ENCODE data around the gene CPLX3.

Gene CPLX3

DNA sequence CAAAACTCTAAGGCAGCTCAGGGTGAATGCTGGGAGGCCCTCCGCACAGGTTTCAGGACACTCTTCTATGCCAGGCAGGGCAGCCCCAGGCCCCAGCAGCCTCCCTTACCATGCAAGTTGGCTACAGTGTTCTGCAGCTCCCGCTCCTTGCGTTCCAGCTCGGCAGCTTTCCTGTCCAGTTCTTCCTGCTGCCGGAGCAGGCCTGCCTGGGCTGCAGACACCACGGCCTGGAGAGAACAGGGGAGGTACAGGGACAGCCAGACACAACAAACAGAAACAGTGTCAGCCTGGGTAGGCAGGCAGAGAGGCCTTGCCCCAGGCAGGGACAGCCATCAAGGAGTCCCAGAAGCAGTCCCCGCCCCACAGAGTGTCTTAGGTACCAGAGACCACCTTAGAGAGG is 25.5 kb downstream of the CPLX3 start:
- DNase-seq: no peak

DNA sequence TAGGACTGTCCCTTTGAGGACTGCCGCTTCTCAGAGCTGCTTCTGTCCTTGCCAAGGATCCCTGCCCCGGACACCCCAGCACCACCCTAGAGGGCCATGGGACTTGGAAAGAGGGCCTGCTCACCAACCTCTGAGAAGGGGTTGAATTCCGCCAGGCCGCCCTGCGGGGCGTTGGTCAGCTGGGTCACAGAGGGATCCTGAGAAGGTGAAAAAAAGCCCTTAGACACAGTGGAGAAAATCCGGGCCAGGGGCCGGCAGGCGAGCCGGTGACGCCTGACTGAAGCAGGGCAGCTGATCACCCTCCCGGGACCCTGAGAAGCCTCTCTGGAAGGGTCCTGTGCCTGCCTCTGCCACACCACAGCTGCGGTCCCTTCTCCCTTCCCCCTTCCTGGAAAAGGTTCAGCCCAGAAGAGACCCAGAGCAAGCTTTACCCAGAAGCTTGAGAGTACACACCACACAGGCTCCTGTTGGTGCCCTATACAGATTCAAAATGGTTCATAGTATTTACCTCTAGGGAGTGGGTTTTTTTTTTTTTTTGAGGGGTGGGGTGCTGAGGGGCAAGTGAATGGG is 28.1 kb downstream of the CPLX3 start:
- no peak for DNase-seq

- DNase-seq: no peak
Observed at GRCh38 chr15:74855857-74856256, 29.4 kb downstream of the CPLX3 start.

GRCh38 chr15:74856537-74856936 is 30.1 kb downstream of the CPLX3 start:
- DNase-seq: no peak

DNA sequence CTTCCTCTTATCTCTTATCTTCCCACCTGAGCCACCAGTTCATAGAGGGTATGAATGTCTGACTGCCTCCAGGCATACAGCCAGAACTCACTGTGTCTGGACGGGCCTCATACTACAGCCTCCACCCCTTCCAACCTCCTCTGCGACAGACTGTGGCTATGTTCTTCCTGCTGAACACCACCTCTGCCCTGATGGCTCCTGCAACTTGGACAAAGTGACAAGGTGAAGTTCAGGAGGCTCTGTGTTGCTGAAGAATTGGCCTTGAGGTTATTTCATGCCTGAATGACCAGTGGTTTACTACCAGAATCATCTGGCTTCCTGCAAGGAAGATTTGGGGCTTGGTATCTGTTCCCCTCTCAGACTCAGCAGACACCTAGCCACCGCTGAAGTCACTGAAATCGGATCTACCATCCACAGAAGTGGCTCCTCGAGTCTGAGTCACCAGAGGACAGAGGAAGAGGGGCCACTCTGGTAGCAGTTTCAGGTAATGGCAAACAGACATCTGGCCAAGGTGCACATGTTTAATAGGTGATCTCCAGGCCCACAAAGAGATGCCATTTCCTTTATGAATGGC is 30.7 kb downstream of the CPLX3 start:
- no peak for DNase-seq

DNA sequence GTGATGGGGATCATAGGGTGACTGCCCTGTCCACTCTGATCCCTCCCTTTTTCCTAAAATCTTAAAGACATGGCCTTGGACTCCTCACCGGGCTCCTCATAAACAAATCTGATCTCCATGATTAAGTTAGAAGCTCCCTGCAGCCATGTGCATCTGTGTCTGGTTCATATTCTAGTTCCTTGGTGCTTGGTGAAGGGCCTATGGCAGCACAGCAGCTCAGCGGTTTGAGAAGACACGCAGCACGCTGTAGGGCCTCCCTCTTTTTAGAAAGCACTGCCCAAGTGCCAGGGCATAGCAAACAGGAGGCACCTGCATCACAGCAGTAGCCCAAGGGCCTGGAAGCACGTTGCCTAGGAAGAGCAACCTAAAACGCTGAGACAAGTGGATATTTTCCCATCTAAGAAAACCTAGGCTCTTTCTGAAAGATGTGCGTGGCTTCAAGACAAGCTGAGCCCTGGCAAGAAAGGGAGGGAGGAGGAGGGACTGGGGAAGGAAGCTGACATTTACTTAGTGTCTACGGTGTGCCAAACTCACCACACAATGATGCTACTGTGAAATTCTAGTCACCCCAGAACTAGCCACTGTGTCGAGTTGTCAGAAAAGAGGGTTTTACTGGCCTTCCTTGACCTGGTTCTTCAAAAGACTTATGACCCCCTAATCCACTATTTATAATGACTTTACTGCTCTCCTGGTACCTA is 31.4 kb downstream of the CPLX3 start:
- DNase-seq: no peak

DNA sequence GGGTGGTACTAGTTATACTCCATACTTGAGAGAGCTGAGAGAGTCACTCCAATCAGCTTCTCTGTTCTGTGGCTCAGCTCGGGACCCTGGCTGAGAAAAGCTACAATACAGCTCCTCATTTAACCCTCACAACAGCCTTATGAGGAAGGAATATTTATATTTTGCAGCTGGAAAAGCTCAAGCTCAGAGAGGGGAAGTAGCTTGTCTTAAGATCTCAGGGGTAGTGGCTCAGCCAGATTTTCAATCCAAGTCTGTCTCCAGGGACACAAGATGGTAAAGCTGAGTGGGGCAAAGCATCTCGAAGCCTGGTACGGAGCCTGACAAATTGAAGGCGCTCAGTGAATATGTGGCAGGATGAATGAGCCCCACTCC is 31.9 kb downstream of the CPLX3 start:
- no peak for DNase-seq

DNA sequence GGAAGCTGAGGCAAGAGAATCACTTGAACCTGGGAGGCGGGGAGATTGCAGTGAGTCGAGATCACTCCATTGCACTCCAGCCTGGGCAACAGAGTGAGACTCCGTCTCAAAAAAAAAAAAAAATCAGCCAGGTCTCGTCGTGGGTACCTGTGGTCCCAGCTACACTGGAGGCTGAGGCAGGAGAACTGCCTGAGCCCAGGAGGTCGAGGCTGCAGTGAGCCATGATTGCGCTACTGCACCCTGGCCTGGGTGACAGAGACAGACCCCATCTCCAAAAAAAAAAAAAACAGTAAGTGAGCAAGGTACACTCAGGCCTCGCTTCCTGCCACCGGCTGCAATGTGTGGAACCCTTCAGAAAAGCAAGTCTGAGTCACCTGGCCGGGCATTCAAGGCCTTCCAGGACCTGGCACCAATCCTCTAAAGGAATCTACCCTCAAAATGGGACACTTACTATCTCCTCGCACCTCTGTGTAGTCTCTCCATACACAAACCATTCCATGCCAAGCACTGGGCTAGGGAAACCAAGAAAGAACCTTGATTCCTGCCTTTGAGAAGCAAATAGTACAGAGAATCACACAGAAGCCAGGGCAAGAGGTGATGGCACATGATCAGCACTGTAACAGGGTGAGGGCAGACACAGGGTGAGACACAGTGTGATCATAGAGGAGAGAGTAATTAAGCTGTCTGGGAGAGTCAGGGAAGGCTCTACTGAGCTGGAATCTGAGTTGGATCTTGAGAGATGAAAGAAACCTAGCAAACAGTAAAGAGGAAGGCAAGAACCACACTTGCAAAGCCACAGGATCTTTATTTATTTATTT is 37.0 kb downstream of the CPLX3 start:
- no peak for DNase-seq

GRCh38 chr15:74864296-74864695 is 37.9 kb downstream of the CPLX3 start:
- no peak for DNase-seq

- no peak for DNase-seq
Observed at GRCh38 chr15:74865316-74865715, 38.9 kb downstream of the CPLX3 start.

DNA sequence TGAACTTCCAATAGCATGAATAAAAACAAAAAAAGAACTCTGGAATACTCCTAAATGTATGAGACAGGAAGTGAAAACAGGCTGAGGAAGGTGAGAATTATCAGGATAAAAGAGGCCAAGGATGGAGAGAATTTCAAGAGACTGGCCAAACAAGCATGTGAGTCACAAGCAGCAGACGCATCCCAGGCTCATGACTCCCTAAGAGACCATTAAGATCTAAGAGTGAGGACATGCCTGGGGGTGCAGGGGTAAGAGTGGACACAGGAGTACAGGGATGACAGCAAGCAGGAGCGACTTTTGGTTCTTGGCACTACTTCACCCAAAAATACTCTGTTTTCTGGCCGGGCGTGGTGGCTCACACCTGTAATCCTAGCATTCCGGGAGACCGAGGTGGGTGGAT is 39.7 kb downstream of the CPLX3 start:
- DNase-seq: no peak

DNA sequence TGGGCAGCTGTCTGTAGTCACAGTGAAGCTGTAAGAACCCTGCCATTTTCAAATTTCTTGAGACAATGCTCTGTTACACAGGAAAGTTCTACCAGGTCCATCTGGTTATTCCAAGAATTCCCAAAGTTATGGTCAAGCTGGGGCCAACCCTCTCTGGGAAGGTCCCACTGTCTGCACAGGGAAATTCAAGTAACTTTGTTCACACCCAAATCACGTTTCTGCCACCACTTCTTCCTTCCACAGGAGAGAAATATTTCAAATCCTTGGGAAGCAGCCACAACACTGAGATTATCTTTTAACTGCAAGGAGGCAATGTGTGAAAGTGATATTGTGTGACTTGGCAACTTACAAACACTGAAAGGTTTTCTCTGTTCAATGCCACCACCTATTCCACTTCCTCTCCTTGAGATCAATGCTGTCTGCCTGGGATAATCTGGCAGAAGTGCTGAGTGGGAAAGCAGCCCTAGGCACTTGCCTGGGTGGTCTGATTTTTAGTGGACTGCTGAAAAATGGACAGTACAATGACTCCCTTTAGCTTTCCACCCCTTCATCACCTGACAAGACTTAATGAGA is 41.1 kb downstream of the CPLX3 start:
- DNase-seq: no peak

GRCh38 chr15:74868059-74868458 is 41.6 kb downstream of the CPLX3 start:
- no peak for DNase-seq

GRCh38 chr15:74869372-74869725 is 42.9 kb downstream of the CPLX3 start:
- no peak for DNase-seq

GRCh38 chr15:74869726-74870407 is 43.4 kb downstream of the CPLX3 start:
- no peak for DNase-seq

DNA sequence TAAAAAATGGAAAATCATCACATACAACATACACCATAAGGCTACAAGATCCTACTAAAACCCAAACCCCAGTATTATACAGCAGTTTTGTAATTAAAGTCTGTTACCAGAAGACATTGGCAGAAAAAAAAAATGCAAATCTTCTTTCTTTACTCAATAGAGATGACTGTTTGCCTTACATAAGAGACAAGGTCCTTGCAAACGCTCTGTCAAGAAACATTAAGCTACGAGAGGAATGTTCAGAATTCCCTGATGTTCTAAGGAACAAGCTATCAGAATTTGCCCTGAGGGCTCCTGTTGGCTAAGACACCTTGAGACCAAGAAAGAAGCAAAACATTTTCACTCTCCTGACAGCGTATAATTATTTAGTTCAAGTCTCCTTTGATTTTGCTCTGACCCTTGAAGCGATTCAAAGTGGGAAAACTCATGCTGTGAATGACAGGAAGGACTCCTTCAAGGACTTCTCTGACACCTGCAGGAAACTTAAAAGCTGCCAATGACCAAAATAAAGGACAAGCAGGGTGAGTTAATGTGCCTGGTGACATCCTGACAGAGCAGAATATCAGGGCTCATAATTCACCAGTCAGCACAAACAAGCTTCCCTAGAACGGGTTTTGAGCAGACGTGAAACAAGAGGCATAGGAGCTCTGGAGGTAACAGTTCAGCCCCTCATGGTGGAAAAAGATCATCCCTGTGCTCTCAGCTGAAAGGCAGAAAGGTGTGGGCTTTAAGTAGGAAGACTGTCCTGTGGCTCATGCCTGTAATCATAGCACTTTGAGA is 44.2 kb downstream of the CPLX3 start:
- DNase-seq: no peak

DNA sequence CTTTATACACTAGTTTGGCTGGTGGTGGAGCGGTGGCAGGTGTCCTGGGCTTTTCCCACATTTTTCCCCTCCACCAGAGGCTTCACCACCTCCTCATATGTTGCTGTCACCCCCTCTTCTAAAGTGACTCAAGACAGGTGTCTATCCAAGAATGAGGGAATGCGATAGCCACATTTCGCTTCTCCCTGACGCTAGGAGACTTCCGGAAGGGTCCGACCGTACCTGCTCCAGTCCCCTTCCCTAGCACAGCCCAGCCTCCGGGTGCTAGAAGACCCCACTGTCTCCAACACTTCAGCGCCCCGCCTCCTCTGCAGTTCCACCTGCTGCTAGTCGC is 46.2 kb downstream of the CPLX3 start:
- no peak for DNase-seq

- peak; percentile 79 for DNase-seq
Observed at GRCh38 chr15:74873036-74873755, 46.8 kb downstream of the CPLX3 start, which contains the start of gene SCAMP2. TSS of gene SCAMP2 (minus strand) at chr15:74873365. CDS start at chr15:74873255, 110 bp downstream.

- DNase-seq: no peak
Observed at GRCh38 chr15:74873756-74874424, 47.5 kb downstream of the CPLX3 start.

DNA sequence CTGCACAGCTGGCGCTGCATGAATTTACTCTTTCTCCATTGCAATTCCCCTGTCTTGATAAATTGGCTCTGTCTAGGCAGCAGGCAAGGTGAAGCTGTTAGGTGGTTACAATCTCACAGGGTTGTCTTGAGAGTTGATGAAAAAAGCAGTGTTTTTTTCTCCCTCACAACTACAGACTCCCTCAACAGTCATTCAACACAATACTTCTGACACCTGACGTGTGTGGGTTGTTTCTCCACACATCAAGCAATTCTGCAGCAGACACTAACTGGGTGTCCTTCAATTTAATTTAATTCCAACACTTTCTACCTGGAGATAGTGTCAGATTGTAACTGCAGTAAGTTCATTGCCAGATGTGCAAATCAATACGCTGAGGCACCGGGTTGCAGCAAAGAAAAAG is 51.8 kb downstream of the CPLX3 start:
- DNase-seq: no peak

Data from activated T-cell treated with anti-CD3 and anti-CD28 coated beads for 4 hours (primary cell).